B cell (primary cell): ENCODE data around the gene FNDC7. TPM values are rescaled to one million over a fixed set of nuclear protein-coding genes. Genes with fewer than 3 reads are reported as not detected.

Experiments
- ATAC-seq: fragments of 200-7000 bp; cut with Tn5 transposase; one replicate; pipeline ENCODE4 v1.10.0; 2021; ENCODE audit warnings: low read depth, mild to moderate bottlenecking, moderate number of reproducible peaks, moderate library complexity
- CTCF ChIA-PET: fragments of 350-600 bp; sonication (Branson Sonifier 250); formaldehyde crosslinking; loops from one replicate; lab custom pipeline; 2021; ENCODE audit warnings: antibody characterized with exemption, inconsistent platforms; lab: Charles Lee
- POLR2A ChIA-PET: fragments of 350-600 bp; sonication (Branson Sonifier 250); formaldehyde crosslinking; loops from one replicate; lab custom pipeline; 2021; ENCODE audit warnings: antibody characterized with exemption; lab: Charles Lee
- DNase-seq: peaks from one replicate; pipeline ENCODE4 v3.0.0; 2013
- H2AFZ ChIP-seq: 2 replicates; pipeline ENCODE4 v1.6.1; 2012; ENCODE audit warnings: mild to moderate bottlenecking, low read depth, low read length; ENCODE audit not compliant: insufficient read depth, poor library complexity, severe bottlenecking
- H3K27ac ChIP-seq, 2 donors: 1 replicate in 1 of 2; 2 replicates in 1 of 2; pipeline ENCODE4 v1.5.1; 2012 to 2013; ENCODE audit warnings: low read length in 2 of 2, mild to moderate bottlenecking in 2 of 2, moderate library complexity in 1 of 2
- H3K27me3 ChIP-seq, 4 experiments: fragments of 200-600 bp in 1 of 4; sonication (generic) in 1 of 4; replicated peaks in 1 of 4; 1 replicate in 2 of 4; 2 replicates in 2 of 4; pipeline versions ENCODE4 v1.6.1 to v1.7.0; 2013 to 2016; ENCODE audit warnings: low read length in 3 of 4, mild to moderate bottlenecking in 2 of 4, mixed read lengths in 1 of 4, moderate library complexity in 1 of 4; ENCODE audit not compliant: insufficient read depth in 4 of 4, control insufficient read depth in 3 of 4; ENCODE audit errors: control extremely low read depth in 1 of 4
- H3K36me3 ChIP-seq, 2 experiments: replicated peaks in 1 of 2; 1 replicate in 1 of 2; 2 replicates in 1 of 2; pipeline versions ENCODE4 v1.6.1 to v1.7.1; 2013; ENCODE audit warnings: low read length in 1 of 2; ENCODE audit not compliant: insufficient read depth in 2 of 2, control insufficient read depth in 1 of 2; ENCODE audit errors: control extremely low read depth in 1 of 2, extremely low read depth in 1 of 2
- H3K4me1 ChIP-seq, 2 donors: fragments of 200-600 bp in 1 of 2; sonication (generic) in 1 of 2; 1 replicate in 1 of 2; 2 replicates in 1 of 2; pipeline versions ENCODE4 v1.5.1 to v1.6.1; 2013 to 2017; ENCODE audit warnings: low read length in 2 of 2; ENCODE audit not compliant: control insufficient read depth in 2 of 2, insufficient read depth in 2 of 2
- H3K4me2 ChIP-seq: replicated peaks from 2 replicates; pipeline ENCODE3; 2012; ENCODE audit warnings: mild to moderate bottlenecking, low read depth, low read length; ENCODE audit not compliant: poor library complexity, severe bottlenecking
- H3K4me3 ChIP-seq, 5 experiments: fragments of 200-600 bp in 1 of 5; sonication (generic) in 1 of 5; 1 replicate in 3 of 5; 2 replicates in 2 of 5; pipeline versions ENCODE4 v1.5.1 to v1.7.0; 2011 to 2016; ENCODE audit warnings: low read length in 4 of 5, mild to moderate bottlenecking in 4 of 5, low read depth in 2 of 5, control low read depth in 1 of 5, moderate library complexity in 1 of 5; ENCODE audit not compliant: insufficient read depth in 1 of 5; ENCODE audit errors: control extremely low read depth in 1 of 5, extremely low read depth in 1 of 5
- H3K79me2 ChIP-seq: fragments of 200-600 bp; sonication (generic); one replicate; pipeline ENCODE4 v1.6.0; 2016; ENCODE audit warnings: low read length; ENCODE audit not compliant: control insufficient read depth, insufficient read depth
- H3K9ac ChIP-seq: fragments of 200-600 bp; sonication (generic); 2 replicates; pipeline ENCODE4 v1.6.1; 2017; ENCODE audit warnings: mild to moderate bottlenecking, low read length, moderate library complexity
- H3K9me3 ChIP-seq, 3 donors: one replicate each; pipeline versions ENCODE4 v1.6.1 to v1.7.1; 2013; ENCODE audit warnings: low read length in 2 of 3; ENCODE audit not compliant: control insufficient read depth in 2 of 3, insufficient read depth in 1 of 3; ENCODE audit errors: control extremely low read depth in 1 of 3
- H4K20me1 ChIP-seq: 2 replicates; pipeline ENCODE4 v1.6.0; 2012; ENCODE audit warnings: mild to moderate bottlenecking, low read length; ENCODE audit not compliant: insufficient read depth, control insufficient read depth, poor library complexity, severe bottlenecking
- H3K27ac Mint-ChIP-seq: one replicate; pipeline ENCODE4 v1.8.0; 2021; ENCODE audit warnings: mixed read lengths
- H3K27me3 Mint-ChIP-seq: one replicate; pipeline ENCODE4 v1.8.0; 2021; ENCODE audit warnings: mixed read lengths
- H3K4me1 Mint-ChIP-seq: one replicate; pipeline ENCODE4 v1.8.0; 2021; ENCODE audit warnings: mixed read lengths
- H3K4me3 Mint-ChIP-seq: one replicate; pipeline ENCODE4 v1.8.0; 2021; ENCODE audit warnings: mixed read lengths
- H3K9me3 Mint-ChIP-seq: one replicate; pipeline ENCODE4 v1.8.0; 2022; ENCODE audit warnings: mixed read lengths; ENCODE audit not compliant: insufficient read depth
- EZH2 ChIP-seq: IDR thresholded peaks from 2 replicates; pipeline ENCODE4 v1.6.1; 2012; ENCODE audit warnings: borderline replicate concordance, low read depth, mild to moderate bottlenecking, moderate library complexity, low read length; ENCODE audit not compliant: insufficient read depth, poor library complexity, severe bottlenecking
- WGBS: methylation state at CpG from one replicate; pipeline ENCODE4 v1.1.5; 2013; ENCODE audit warnings: missing lambda C conversion rate; ENCODE audit not compliant: insufficient coverage; 5-methylcytosine and 5-hydroxymethylcytosine counted together
- intact Hi-C: fragments of 100-400 bp; cut with micrococcal nuclease; formaldehyde crosslinking; loops from one replicate; pipeline ENCODE4 v1.10.0; 2022
- polyA plus RNA-seq: library from polyadenylated mRNA; depleted of rRNA; stranded (reverse); fragments of >200 nt; gene quantifications from 2 replicates; pipeline ENCODE4 v1.2.3, GENCODE V29; 2012
- total RNA-seq, 2 donors: library from RNA; stranded (reverse); fragments of 120-200 nt in 1 of 2; gene quantifications; 1 replicate in 1 of 2; 2 replicates in 1 of 2; pipeline versions ENCODE4 v1.2.3 to v1.2.4, GENCODE V29; 2013 to 2022
- TF ChIP-seq, protein P1 (sequence below): fragments of 200-600 bp; IDR thresholded peaks from one replicate; pipeline ENCODE4 v1.8.0; 2022; ENCODE audit warnings: antibody characterized with exemption, mild to moderate bottlenecking

FNDC7 gene
- total and polyA plus RNA-seq, 2 donors (not counting 1 experiment from before 2014, with no cell fraction given), result 0.17 TPM; not detected in 1

DNA sequence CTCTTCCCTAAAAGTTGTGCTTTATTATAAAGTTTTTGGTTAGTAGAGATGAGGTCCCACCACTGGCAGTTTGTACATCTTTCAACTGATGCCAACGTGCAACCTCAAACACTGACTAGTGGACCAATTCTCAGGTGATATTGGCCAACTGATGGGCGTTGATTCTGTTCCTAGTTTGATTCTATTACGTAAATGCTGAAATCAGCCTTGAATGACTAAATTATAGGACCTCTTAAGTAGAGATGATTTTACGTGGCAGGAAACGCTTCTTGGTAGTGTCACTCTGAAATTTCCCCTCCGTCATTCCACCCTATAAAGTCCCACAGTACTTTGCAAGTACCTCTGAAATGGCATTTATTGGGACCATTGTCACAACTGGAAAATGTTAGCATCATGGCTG, 8.8 kb upstream of the FNDC7 start:
- Mint-ChIP-seq H3K4me3 (no peak overlapping the region), H3K9me3 (no peaks in the 10 kb centered on the region), H3K27me3 (no peaks in the 10 kb centered on the region), H3K4me1 (peaks cover 14% of the 10 kb centered on the region), H3K27ac (no peak overlapping the region)
- Histone ChIP-seq H4K20me1 (no peaks in the 10 kb centered on the region), H3K4me2 (no peak overlapping the region), H3K27ac (no peak overlapping the region), H3K27me3 (no peaks in the 10 kb centered on the region), H2AFZ (no peak overlapping the region), H3K4me3 (no peak overlapping the region), H3K79me2 (no peaks in the 10 kb centered on the region), H3K9me3 (no peaks in the 10 kb centered on the region), H3K9ac (no peak overlapping the region), H3K4me1 (peaks cover 3 to 5% of the 10 kb centered on the region in 2 donors), H3K36me3 (peaks cover 3 to 26% of the 10 kb centered on the region in 2 experiments)
- 69% methylated on average over 2 of the region's 6 CpGs for WGBS
- no peak for TF ChIP-seq EZH2
- TF ChIP-seq, protein P1, sequence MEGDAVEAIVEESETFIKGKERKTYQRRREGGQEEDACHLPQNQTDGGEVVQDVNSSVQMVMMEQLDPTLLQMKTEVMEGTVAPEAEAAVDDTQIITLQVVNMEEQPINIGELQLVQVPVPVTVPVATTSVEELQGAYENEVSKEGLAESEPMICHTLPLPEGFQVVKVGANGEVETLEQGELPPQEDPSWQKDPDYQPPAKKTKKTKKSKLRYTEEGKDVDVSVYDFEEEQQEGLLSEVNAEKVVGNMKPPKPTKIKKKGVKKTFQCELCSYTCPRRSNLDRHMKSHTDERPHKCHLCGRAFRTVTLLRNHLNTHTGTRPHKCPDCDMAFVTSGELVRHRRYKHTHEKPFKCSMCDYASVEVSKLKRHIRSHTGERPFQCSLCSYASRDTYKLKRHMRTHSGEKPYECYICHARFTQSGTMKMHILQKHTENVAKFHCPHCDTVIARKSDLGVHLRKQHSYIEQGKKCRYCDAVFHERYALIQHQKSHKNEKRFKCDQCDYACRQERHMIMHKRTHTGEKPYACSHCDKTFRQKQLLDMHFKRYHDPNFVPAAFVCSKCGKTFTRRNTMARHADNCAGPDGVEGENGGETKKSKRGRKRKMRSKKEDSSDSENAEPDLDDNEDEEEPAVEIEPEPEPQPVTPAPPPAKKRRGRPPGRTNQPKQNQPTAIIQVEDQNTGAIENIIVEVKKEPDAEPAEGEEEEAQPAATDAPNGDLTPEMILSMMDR, result no peak
- CTCF ChIA-PET, result interaction anchor here (1.1 to 1.3 kb wide), 2 partner anchors 11 to 12 kb away, joined by 4 to 5 read pairs; partner anchors contain the start of gene PRPF38B
- DNase-seq, result no peak
- ATAC-seq, result no peak
- intact Hi-C loops, result no loop called here
- POLR2A ChIA-PET, result no interaction called here

DNA sequence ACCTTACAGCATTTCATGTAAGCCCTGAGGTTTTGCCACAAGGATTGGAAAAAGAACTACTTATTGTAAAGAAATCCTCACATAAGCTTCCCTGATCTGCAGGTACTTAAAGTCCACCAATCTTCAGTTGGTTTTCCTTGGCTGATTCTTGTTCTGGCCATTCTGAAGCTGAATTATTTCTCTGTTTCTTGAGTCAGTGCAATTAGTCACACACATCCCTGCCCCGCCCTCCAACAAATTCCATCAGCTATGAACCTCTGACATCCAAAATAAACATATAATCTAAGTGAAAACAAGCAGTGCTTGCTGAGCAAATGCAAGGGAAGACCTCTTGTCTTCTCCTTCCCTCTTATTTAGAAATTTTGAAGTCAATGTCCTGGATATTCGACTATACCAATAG, 8.2 kb upstream of the FNDC7 start:
- peaks cover under 1% of the 10 kb centered on the region for H3K27me3 Mint-ChIP-seq
- no peak overlapping the region for H3K4me3 ChIP-seq
- no peak for DNase-seq
- no peak overlapping the region for H2AFZ ChIP-seq
- 100% methylated on average over 1 of the region's 2 CpGs for WGBS
- intact Hi-C loops, result no loop called here
- H3K27me3 ChIP-seq, result no peaks in the 10 kb centered on the region
- no peak for ATAC-seq
- peaks cover 11% of the 10 kb centered on the region for H3K4me1 Mint-ChIP-seq
- peaks cover 3 to 20% of the 10 kb centered on the region in 2 experiments for H3K36me3 ChIP-seq
- CTCF ChIA-PET, result interaction anchor here (1.1 to 1.3 kb wide), 2 partner anchors 12 kb away, joined by 4 to 5 read pairs; partner anchors contain the start of gene PRPF38B
- TF ChIP-seq, protein P1, result no peak
- no peak for TF ChIP-seq EZH2
- H3K9me3 Mint-ChIP-seq, result no peaks in the 10 kb centered on the region
- H4K20me1 ChIP-seq, result no peaks in the 10 kb centered on the region
- no peak overlapping the region for H3K4me2 ChIP-seq
- no peaks in the 10 kb centered on the region for H3K9me3 ChIP-seq
- H3K27ac ChIP-seq, result no peak overlapping the region
- no peak overlapping the region for H3K27ac Mint-ChIP-seq
- no peak overlapping the region for H3K9ac ChIP-seq
- POLR2A ChIA-PET, result no interaction called here
- H3K4me1 ChIP-seq, result peaks cover 3 to 5% of the 10 kb centered on the region in 2 donors
- no peaks in the 10 kb centered on the region for H3K79me2 ChIP-seq
- H3K4me3 Mint-ChIP-seq, result no peak overlapping the region
